NCI-H510A (cell line): ENCODE results near the gene IL12B.
"Not testable (repeated sequence)": the region's sequence is repeated elsewhere in the genome, so short reads cannot be mapped to it uniquely, and the experiment has no call there.

ENCODE experiments used
- DNase-seq: peaks from one replicate; lab custom pipeline; 2025; lab: John Stamatoyannopoulos, UW

IL12B gene

DNA sequence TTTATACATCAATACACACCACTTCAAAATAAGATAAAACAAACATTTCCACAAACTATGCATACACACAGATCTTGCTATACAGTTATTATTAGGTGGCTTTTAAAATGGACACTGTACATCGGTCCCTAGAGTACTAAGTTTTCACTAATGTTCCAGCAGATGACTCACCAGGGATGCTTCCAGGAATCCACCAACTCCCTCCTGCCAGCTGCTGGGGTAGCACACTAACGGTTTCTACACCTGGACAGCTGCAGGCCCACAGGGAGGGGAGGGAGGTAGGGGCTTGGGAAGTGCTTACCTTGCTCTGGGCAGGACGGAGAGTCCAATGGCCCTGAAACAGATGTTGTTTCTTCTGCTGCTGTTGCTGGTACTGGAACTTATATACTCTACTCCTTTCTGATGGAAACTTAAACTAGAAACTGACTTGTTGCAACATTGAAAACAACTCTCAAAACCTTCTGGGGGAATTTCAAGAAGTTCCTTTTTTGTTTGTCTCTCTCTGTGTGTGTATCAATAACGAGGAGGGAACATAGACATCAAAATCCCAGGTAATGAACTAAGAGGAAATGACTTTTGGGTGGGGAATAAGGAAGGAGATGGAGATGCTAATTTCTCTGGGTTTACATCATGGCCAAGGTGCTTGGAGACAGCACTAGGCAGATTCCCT is at the start of gene IL12B:
Gene IL12B, minus strand, starts transcription at position 357 of the 670 bp plus-strand sequence. CDS start 3,705 bp downstream, outside the sequence.
- DNase-seq: no peak

GRCh38 chr5:159377653-159378052 is 47.4 kb upstream of the IL12B start:
- no peak for DNase-seq

DNA sequence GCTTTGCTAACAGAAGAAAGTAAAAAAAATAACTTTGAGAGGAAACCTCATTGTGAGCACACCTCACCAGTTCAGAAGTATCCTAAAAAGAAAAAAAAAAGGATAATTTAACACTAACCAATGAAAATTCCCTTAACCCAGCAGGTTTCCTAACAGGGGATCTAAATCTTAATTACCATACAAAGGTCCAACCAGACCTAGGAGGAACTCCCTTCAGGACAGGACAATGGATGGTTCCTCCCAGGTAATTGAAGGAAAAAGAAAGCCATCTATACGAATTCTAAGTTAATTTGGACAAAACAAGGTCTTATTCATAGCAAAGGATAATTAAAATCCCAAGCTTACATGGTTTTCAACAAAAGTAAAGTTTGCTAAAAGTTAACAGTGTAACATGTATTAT is 37.6 kb upstream of the IL12B start:
- not testable (repeated sequence) for DNase-seq

DNA sequence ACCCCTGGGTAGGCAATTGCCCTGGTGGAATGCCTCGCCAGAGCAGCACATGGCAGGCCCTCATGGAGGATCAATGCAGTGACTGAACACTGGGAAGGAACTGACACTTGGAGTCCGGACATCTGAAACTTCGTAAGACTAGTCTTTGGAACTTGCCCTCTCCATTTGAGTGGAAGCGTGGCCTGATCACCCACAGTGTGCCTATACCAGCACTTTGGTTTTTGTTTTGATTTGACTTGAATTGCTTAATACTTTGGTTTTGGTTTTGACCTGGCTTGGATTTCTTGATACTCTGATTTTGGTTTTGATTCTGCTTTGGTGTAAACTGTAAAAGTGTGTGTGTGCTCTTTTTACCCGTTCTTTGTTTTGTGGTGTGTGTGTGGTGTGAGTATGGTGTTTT is 36.5 kb upstream of the IL12B start:
- DNase-seq: not testable (repeated sequence)

- no peak for DNase-seq
Measured at GRCh38 chr5:159362220-159362619, 31.9 kb upstream of the IL12B start.

DNA sequence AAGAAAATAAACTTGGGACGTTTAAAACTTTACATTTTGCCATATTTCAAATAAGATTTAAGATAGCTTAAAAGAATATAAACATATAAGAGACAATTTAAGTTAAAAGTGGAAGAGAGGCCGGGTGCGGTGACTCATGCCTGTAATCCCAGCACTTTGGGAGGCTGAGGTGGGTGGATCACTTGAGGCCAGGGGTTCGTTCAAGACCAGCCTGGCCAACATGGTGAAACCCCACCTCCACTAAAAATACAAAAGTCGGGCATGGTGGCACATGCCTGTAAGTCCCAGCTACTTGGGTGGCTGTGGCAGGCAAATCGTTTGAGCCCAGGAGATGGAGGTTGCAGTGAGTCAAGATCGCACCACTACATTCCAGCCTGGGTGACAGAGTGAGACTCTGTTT is 29.6 kb upstream of the IL12B start:
- DNase-seq: not testable (repeated sequence)

- DNase-seq: no peak
Measured at GRCh38 chr5:159359408-159359807, 29.1 kb upstream of the IL12B start.

GRCh38 chr5:159353661-159354252 is 23.5 kb upstream of the IL12B start:
- no peak for DNase-seq

DNA sequence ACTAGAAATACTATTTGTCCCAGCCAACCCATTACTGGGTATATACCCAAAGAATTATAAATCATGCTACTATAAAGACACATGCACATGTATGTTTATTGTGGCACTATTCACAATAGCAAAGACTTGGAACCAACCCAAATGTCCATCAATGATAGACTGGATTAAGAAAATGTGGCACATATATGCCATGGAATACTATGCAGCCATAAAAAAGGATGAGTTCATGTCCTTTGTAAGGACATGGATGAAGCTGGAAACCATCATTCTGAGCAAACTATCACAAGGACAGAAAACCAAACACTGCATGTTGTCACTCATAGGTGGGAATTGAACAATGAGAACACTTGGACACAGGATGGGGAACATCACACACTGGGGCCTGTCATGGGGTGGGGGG is 20.4 kb upstream of the IL12B start:
- DNase-seq: not testable (repeated sequence)

GRCh38 chr5:159350216-159350615 is 19.9 kb upstream of the IL12B start:
- DNase-seq: not testable (repeated sequence)

DNA sequence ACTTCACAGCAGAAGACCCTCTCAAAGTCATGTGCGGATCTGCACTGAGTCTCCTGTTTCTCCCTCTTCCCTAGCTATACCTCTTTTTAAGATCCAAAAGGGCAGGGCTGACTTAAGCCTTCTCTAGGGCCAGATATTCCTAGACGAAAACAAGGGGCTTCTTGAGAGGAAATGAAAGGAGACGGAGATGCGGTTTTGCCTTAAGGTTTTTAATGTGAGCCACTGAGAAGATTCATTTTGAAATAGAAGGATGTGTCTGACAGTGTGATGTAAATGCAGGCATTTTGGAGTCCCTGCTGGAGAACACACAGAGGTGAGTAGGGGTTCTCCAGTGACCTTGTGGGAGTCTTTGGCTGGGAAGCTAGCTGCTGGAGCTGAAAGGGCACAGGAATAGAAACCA is 15.6 kb upstream of the IL12B start:
- DNase-seq: no peak

GRCh38 chr5:159345336-159345735 is 15.0 kb upstream of the IL12B start:
- DNase-seq: no peak

GRCh38 chr5:159343295-159344094 is 13.2 kb upstream of the IL12B start:
- no peak for DNase-seq

- DNase-seq: no peak
Measured at GRCh38 chr5:159342840-159343239, 12.6 kb upstream of the IL12B start.

DNA sequence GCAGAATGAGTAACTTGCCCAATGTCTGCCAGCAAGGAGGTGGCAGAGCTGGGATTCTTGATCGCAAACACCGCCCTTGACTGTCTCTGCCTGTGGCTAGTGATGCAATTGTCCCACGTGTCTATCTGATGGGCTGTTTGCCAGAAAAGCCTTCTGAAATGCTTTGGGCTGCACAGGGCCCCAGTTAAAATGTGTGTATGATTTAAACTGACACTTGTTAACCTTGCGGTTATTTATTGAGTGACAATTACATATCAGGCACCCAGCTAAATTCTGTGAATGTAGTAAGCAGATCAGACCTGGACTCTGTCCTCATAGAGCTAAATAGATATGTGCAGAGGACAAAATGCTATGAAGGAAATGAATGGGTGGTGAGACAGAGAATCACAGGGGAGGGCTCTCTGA is 11.6 kb upstream of the IL12B start:
- DNase-seq: no peak

- DNase-seq: no peak
Measured at GRCh38 chr5:159341145-159341544, 10.9 kb upstream of the IL12B start.

- DNase-seq: no peak
Measured at GRCh38 chr5:159340511-159340910, 10.2 kb upstream of the IL12B start.

DNA sequence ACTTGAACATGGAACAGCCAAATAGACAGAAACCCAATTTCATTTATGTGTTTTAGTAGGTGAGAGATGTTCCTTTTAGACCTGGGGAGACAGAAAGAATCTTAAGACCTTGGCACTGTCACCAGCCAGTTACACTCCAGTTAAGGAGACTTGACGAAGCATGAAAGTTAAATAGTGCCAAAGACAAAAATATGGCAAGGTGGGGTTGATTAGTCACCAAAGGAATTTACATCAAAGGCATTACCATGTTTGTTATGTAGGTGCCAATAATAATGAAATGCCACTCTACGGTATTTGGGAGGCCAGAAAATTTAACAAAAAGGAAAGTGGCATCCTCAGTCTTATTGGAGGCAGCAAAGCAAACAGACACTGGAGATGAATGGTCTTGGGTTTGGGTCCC is 9.2 kb upstream of the IL12B start:
- no peak for DNase-seq

DNA sequence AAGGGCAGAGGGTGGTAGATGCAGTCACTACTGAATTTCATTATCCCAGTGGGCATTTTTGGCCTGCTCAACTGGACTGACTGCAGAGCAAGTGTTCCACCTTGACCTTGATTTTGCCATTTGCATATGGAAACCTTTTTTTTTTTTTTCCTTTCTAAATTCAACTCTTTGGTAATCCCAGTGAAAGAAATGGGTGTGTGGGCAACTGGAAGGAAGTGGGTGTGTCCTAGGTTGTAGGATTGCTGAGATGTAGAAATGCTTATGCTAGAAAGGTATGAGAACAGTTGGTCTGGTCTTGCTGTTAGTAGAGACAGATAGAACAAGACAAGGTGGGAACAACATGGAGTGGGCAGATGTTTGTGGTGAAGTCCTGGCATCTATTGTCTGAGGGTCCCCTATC is 7.8 kb upstream of the IL12B start:
- no peak for DNase-seq

- no peak for DNase-seq
Measured at GRCh38 chr5:159337016-159337955, 7.0 kb upstream of the IL12B start.

- no peak for DNase-seq
Measured at GRCh38 chr5:159336586-159336985, 6.3 kb upstream of the IL12B start.

GRCh38 chr5:159333545-159333925 is 3.2 kb upstream of the IL12B start:
- DNase-seq: no peak
